B cell (primary cell): ENCODE results near the gene PSORS1C1. TPM values are rescaled to one million over a fixed set of nuclear protein-coding genes. Genes with fewer than 3 reads are reported as not detected.

Experiments used
- ATAC-seq: fragments of 200-7000 bp; cut with Tn5 transposase; one replicate; pipeline ENCODE4 v1.10.0; 2021; ENCODE audit warnings: low read depth, mild to moderate bottlenecking, moderate number of reproducible peaks, moderate library complexity
- CTCF ChIA-PET: fragments of 350-600 bp; sonication (Branson Sonifier 250); formaldehyde crosslinking; loops from one replicate; lab custom pipeline; 2021; ENCODE audit warnings: antibody characterized with exemption, inconsistent platforms; lab: Charles Lee
- POLR2A ChIA-PET: fragments of 350-600 bp; sonication (Branson Sonifier 250); formaldehyde crosslinking; loops from one replicate; lab custom pipeline; 2021; ENCODE audit warnings: antibody characterized with exemption; lab: Charles Lee
- DNase-seq: peaks from one replicate; pipeline ENCODE4 v3.0.0; 2013
- H2AFZ ChIP-seq: 2 replicates; pipeline ENCODE4 v1.6.1; 2012; ENCODE audit warnings: mild to moderate bottlenecking, low read depth, low read length; ENCODE audit not compliant: insufficient read depth, poor library complexity, severe bottlenecking
- H3K27ac ChIP-seq, 2 donors: 1 replicate in 1 of 2; 2 replicates in 1 of 2; pipeline ENCODE4 v1.5.1; 2012 to 2013; ENCODE audit warnings: low read length in 2 of 2, mild to moderate bottlenecking in 2 of 2, moderate library complexity in 1 of 2
- H3K27me3 ChIP-seq, 4 experiments: fragments of 200-600 bp in 1 of 4; sonication (generic) in 1 of 4; replicated peaks in 1 of 4; 1 replicate in 2 of 4; 2 replicates in 2 of 4; pipeline versions ENCODE4 v1.6.1 to v1.7.0; 2013 to 2016; ENCODE audit warnings: low read length in 3 of 4, mild to moderate bottlenecking in 2 of 4, mixed read lengths in 1 of 4, moderate library complexity in 1 of 4; ENCODE audit not compliant: insufficient read depth in 4 of 4, control insufficient read depth in 3 of 4; ENCODE audit errors: control extremely low read depth in 1 of 4
- H3K36me3 ChIP-seq, 2 experiments: replicated peaks in 1 of 2; 1 replicate in 1 of 2; 2 replicates in 1 of 2; pipeline versions ENCODE4 v1.6.1 to v1.7.1; 2013; ENCODE audit warnings: low read length in 1 of 2; ENCODE audit not compliant: insufficient read depth in 2 of 2, control insufficient read depth in 1 of 2; ENCODE audit errors: control extremely low read depth in 1 of 2, extremely low read depth in 1 of 2
- H3K4me1 ChIP-seq, 2 donors: fragments of 200-600 bp in 1 of 2; sonication (generic) in 1 of 2; 1 replicate in 1 of 2; 2 replicates in 1 of 2; pipeline versions ENCODE4 v1.5.1 to v1.6.1; 2013 to 2017; ENCODE audit warnings: low read length in 2 of 2; ENCODE audit not compliant: control insufficient read depth in 2 of 2, insufficient read depth in 2 of 2
- H3K4me2 ChIP-seq: replicated peaks from 2 replicates; pipeline ENCODE3; 2012; ENCODE audit warnings: mild to moderate bottlenecking, low read depth, low read length; ENCODE audit not compliant: poor library complexity, severe bottlenecking
- H3K4me3 ChIP-seq, 5 experiments: fragments of 200-600 bp in 1 of 5; sonication (generic) in 1 of 5; 1 replicate in 3 of 5; 2 replicates in 2 of 5; pipeline versions ENCODE4 v1.5.1 to v1.7.0; 2011 to 2016; ENCODE audit warnings: low read length in 4 of 5, mild to moderate bottlenecking in 4 of 5, low read depth in 2 of 5, control low read depth in 1 of 5, moderate library complexity in 1 of 5; ENCODE audit not compliant: insufficient read depth in 1 of 5; ENCODE audit errors: control extremely low read depth in 1 of 5, extremely low read depth in 1 of 5
- H3K79me2 ChIP-seq: fragments of 200-600 bp; sonication (generic); one replicate; pipeline ENCODE4 v1.6.0; 2016; ENCODE audit warnings: low read length; ENCODE audit not compliant: control insufficient read depth, insufficient read depth
- H3K9ac ChIP-seq: fragments of 200-600 bp; sonication (generic); 2 replicates; pipeline ENCODE4 v1.6.1; 2017; ENCODE audit warnings: mild to moderate bottlenecking, low read length, moderate library complexity
- H3K9me3 ChIP-seq, 3 donors: one replicate each; pipeline versions ENCODE4 v1.6.1 to v1.7.1; 2013; ENCODE audit warnings: low read length in 2 of 3; ENCODE audit not compliant: control insufficient read depth in 2 of 3, insufficient read depth in 1 of 3; ENCODE audit errors: control extremely low read depth in 1 of 3
- H4K20me1 ChIP-seq: 2 replicates; pipeline ENCODE4 v1.6.0; 2012; ENCODE audit warnings: mild to moderate bottlenecking, low read length; ENCODE audit not compliant: insufficient read depth, control insufficient read depth, poor library complexity, severe bottlenecking
- H3K27ac Mint-ChIP-seq: one replicate; pipeline ENCODE4 v1.8.0; 2021; ENCODE audit warnings: mixed read lengths
- H3K27me3 Mint-ChIP-seq: one replicate; pipeline ENCODE4 v1.8.0; 2021; ENCODE audit warnings: mixed read lengths
- H3K4me1 Mint-ChIP-seq: one replicate; pipeline ENCODE4 v1.8.0; 2021; ENCODE audit warnings: mixed read lengths
- H3K4me3 Mint-ChIP-seq: one replicate; pipeline ENCODE4 v1.8.0; 2021; ENCODE audit warnings: mixed read lengths
- H3K9me3 Mint-ChIP-seq: one replicate; pipeline ENCODE4 v1.8.0; 2022; ENCODE audit warnings: mixed read lengths; ENCODE audit not compliant: insufficient read depth
- EZH2 ChIP-seq: IDR thresholded peaks from 2 replicates; pipeline ENCODE4 v1.6.1; 2012; ENCODE audit warnings: borderline replicate concordance, low read depth, mild to moderate bottlenecking, moderate library complexity, low read length; ENCODE audit not compliant: insufficient read depth, poor library complexity, severe bottlenecking
- WGBS: methylation state at CpG from one replicate; pipeline ENCODE4 v1.1.5; 2013; ENCODE audit warnings: missing lambda C conversion rate; ENCODE audit not compliant: insufficient coverage; 5-methylcytosine and 5-hydroxymethylcytosine counted together
- intact Hi-C: fragments of 100-400 bp; cut with micrococcal nuclease; formaldehyde crosslinking; loops from one replicate; pipeline ENCODE4 v1.10.0; 2022
- polyA plus RNA-seq: library from polyadenylated mRNA; depleted of rRNA; stranded (reverse); fragments of >200 nt; gene quantifications from 2 replicates; pipeline ENCODE4 v1.2.3, GENCODE V29; 2012
- total RNA-seq, 2 donors: library from RNA; stranded (reverse); fragments of 120-200 nt in 1 of 2; gene quantifications; 1 replicate in 1 of 2; 2 replicates in 1 of 2; pipeline versions ENCODE4 v1.2.3 to v1.2.4, GENCODE V29; 2013 to 2022
- TF ChIP-seq, protein P1 (sequence below): fragments of 200-600 bp; IDR thresholded peaks from one replicate; pipeline ENCODE4 v1.8.0; 2022; ENCODE audit warnings: antibody characterized with exemption, mild to moderate bottlenecking

PSORS1C1 gene
- total and polyA plus RNA-seq, 2 donors (not counting 1 experiment from before 2014, with no cell fraction given), result not detected

- DNase-seq, result no peak
- no peak overlapping the region for H3K27ac Mint-ChIP-seq
- H3K4me3 Mint-ChIP-seq, result no peak overlapping the region
- no peak for ATAC-seq
- Histone ChIP-seq H3K9me3 (no peaks in the 10 kb centered on the region), H3K79me2 (no peaks in the 10 kb centered on the region), H3K27ac (no peak overlapping the region), H3K4me3 (no peak overlapping the region), H3K27me3 (no peaks in the 10 kb centered on the region), H3K4me1 (no peaks in the 10 kb centered on the region), H3K36me3 (no peaks in the 10 kb centered on the region), H3K4me2 (no peak overlapping the region), H4K20me1 (no peaks in the 10 kb centered on the region), H3K9ac (no peak overlapping the region), H2AFZ (no peak overlapping the region)
- intact Hi-C loops, result no loop called here
- TF ChIP-seq EZH2, result no peak
- TF ChIP-seq, protein P1, sequence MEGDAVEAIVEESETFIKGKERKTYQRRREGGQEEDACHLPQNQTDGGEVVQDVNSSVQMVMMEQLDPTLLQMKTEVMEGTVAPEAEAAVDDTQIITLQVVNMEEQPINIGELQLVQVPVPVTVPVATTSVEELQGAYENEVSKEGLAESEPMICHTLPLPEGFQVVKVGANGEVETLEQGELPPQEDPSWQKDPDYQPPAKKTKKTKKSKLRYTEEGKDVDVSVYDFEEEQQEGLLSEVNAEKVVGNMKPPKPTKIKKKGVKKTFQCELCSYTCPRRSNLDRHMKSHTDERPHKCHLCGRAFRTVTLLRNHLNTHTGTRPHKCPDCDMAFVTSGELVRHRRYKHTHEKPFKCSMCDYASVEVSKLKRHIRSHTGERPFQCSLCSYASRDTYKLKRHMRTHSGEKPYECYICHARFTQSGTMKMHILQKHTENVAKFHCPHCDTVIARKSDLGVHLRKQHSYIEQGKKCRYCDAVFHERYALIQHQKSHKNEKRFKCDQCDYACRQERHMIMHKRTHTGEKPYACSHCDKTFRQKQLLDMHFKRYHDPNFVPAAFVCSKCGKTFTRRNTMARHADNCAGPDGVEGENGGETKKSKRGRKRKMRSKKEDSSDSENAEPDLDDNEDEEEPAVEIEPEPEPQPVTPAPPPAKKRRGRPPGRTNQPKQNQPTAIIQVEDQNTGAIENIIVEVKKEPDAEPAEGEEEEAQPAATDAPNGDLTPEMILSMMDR, result no peak
- H3K9me3 Mint-ChIP-seq, result no peaks in the 10 kb centered on the region
- 100% methylated on average over 2 of the region's 2 CpGs for WGBS
- CTCF ChIA-PET, result interaction anchor here (0.8 to 2.1 kb wide), 2 partner anchors 9 to 12 kb away, joined by 3 to 7 read pairs; partner anchors contain the start of gene C6orf15
- no peaks in the 10 kb centered on the region for H3K4me1 Mint-ChIP-seq
- peaks cover 12% of the 10 kb centered on the region for H3K27me3 Mint-ChIP-seq
- POLR2A ChIA-PET, result no interaction called here
Observed at GRCh38 chr6:31103136-31103535, 11.5 kb upstream of the PSORS1C1 start.

- DNase-seq (no peak), ATAC-seq (no peak)
- 93% methylated on average over 3 of the region's 4 CpGs for WGBS
- H3K9me3 ChIP-seq, result no peaks in the 10 kb centered on the region
- H3K27me3 ChIP-seq, result peaks cover 0 to 13% (median 3%) of the 10 kb centered on the region in 4 experiments
- Mint-ChIP-seq H3K9me3 (no peaks in the 10 kb centered on the region), H3K4me1 (no peaks in the 10 kb centered on the region), H3K27me3 (peaks cover 26% of the 10 kb centered on the region), H3K27ac (no peak overlapping the region), H3K4me3 (no peak overlapping the region)
- H2AFZ ChIP-seq, result no peak overlapping the region
- H3K79me2 ChIP-seq, result no peaks in the 10 kb centered on the region
- ChIA-PET CTCF (no interaction called here), POLR2A (no interaction called here)
- H4K20me1 ChIP-seq, result no peaks in the 10 kb centered on the region
- no peak for TF ChIP-seq EZH2
- TF ChIP-seq, protein P1, result no peak
- H3K4me3 ChIP-seq, result no peak overlapping the region
- no peak overlapping the region for H3K4me2 ChIP-seq
- intact Hi-C loops, result no loop called here
- H3K36me3 ChIP-seq, result no peaks in the 10 kb centered on the region
- no peak overlapping the region for H3K27ac ChIP-seq
- H3K9ac ChIP-seq, result no peak overlapping the region
- no peaks in the 10 kb centered on the region for H3K4me1 ChIP-seq
Observed at GRCh38 chr6:31107052-31107451, 7.5 kb upstream of the PSORS1C1 start.
